Hepatocyte (in vitro differentiated cells): ENCODE data around the gene CGB2. TPM values are rescaled to one million over a fixed set of nuclear protein-coding genes. Genes with fewer than 3 reads are reported as not detected.
"Not testable (repeated sequence)": the region's sequence is repeated elsewhere in the genome, so short reads cannot be mapped to it uniquely, and the experiment has no call there.

Experiments used
- DNase-seq: peaks from one replicate; pipeline ENCODE4 v3.0.0-alpha.2; 2016; ENCODE audit warnings: low spot score
- H2AFZ ChIP-seq: fragments of 200-600 bp; sonication (generic); 2 replicates; pipeline ENCODE4 v1.6.0; 2016; ENCODE audit warnings: antibody characterized with exemption, mild to moderate bottlenecking
- H3K27ac ChIP-seq: fragments of 200-600 bp; sonication (generic); 2 replicates; pipeline ENCODE4 v1.5.1; 2016; ENCODE audit warnings: mild to moderate bottlenecking
- H3K27me3 ChIP-seq: fragments of 200-600 bp; sonication (generic); 2 replicates; pipeline ENCODE4 v1.6.1; 2016
- H3K36me3 ChIP-seq: fragments of 200-600 bp; sonication (generic); replicated peaks from 2 replicates; pipeline ENCODE4 v1.5.1; 2016; ENCODE audit warnings: low read depth; ENCODE audit not compliant: insufficient read depth
- H3K4me1 ChIP-seq: fragments of 200-600 bp; sonication (generic); 2 replicates; pipeline ENCODE4 v1.5.1; 2016; ENCODE audit warnings: mild to moderate bottlenecking, moderate library complexity; ENCODE audit not compliant: insufficient read depth
- H3K4me2 ChIP-seq: fragments of 200-600 bp; sonication (generic); 2 replicates; pipeline ENCODE4 v1.6.0; 2016
- H3K4me3 ChIP-seq: fragments of 200-600 bp; sonication (generic); 2 replicates; pipeline ENCODE4 v1.5.1; 2016; ENCODE audit warnings: mild to moderate bottlenecking
- H3K79me2 ChIP-seq: fragments of 200-600 bp; sonication (generic); 2 replicates; pipeline ENCODE4 v1.6.0; 2017; ENCODE audit warnings: mild to moderate bottlenecking
- H3K9me2 ChIP-seq: fragments of 200-600 bp; sonication (generic); replicated peaks from 2 replicates; pipeline ENCODE4 v1.6.0; 2017; ENCODE audit warnings: mild to moderate bottlenecking; ENCODE audit not compliant: insufficient read depth
- H3K9me3 ChIP-seq: fragments of 200-600 bp; sonication (generic); 2 replicates; pipeline ENCODE4 v1.5.1; 2016; ENCODE audit warnings: low read depth, mild to moderate bottlenecking
- H4K20me1 ChIP-seq: fragments of 200-600 bp; sonication (generic); 2 replicates; pipeline ENCODE4 v1.6.0; 2016; ENCODE audit warnings: mild to moderate bottlenecking; ENCODE audit not compliant: insufficient read depth, poor library complexity, severe bottlenecking
- EZH2 ChIP-seq: fragments of 200-600 bp; sonication (generic); IDR thresholded peaks from 2 replicates; pipeline ENCODE4 v1.6.1; 2016; ENCODE audit warnings: antibody characterized with exemption, mild to moderate bottlenecking, borderline replicate concordance
- EZH2phosphoT487 ChIP-seq: fragments of 200-600 bp; sonication (generic); IDR thresholded peaks from one replicate; pipeline ENCODE4 v1.6.1; 2018; ENCODE audit warnings: antibody characterized with exemption, mild to moderate bottlenecking, low read depth, moderate library complexity; ENCODE audit not compliant: unreplicated experiment, severe bottlenecking
- WGBS: methylation state at CpG from one replicate; pipeline ENCODE4 v1.1.6; 2016; ENCODE audit warnings: low lambda C conversion rate; ENCODE audit errors: missing lambda C conversion rate; 5-methylcytosine and 5-hydroxymethylcytosine counted together
- polyA plus RNA-seq: library from polyadenylated mRNA; unstranded; fragments of >200 nt; fragmentation: Nextera tagmentation; extraction: Ambion mirVana; gene quantifications from 2 replicates; pipeline ENCODE4 v1.2.1, GENCODE V29; 2016
- total RNA-seq: library from RNA; depleted of rRNA; stranded (reverse); fragments of >200 nt; gene quantifications from 2 replicates; pipeline ENCODE4 v1.2.3, GENCODE V29; 2014
- TF ChIP-seq, protein P1 (sequence below): fragments of 200-600 bp; sonication (generic); IDR thresholded peaks from 2 replicates; pipeline ENCODE4 v1.5.1; 2016; ENCODE audit warnings: antibody characterized with exemption, mild to moderate bottlenecking; ENCODE audit not compliant: poor library complexity

Gene CGB2
- total and polyA plus RNA-seq, 2 experiments from 2014 or later, result not detected

DNA sequence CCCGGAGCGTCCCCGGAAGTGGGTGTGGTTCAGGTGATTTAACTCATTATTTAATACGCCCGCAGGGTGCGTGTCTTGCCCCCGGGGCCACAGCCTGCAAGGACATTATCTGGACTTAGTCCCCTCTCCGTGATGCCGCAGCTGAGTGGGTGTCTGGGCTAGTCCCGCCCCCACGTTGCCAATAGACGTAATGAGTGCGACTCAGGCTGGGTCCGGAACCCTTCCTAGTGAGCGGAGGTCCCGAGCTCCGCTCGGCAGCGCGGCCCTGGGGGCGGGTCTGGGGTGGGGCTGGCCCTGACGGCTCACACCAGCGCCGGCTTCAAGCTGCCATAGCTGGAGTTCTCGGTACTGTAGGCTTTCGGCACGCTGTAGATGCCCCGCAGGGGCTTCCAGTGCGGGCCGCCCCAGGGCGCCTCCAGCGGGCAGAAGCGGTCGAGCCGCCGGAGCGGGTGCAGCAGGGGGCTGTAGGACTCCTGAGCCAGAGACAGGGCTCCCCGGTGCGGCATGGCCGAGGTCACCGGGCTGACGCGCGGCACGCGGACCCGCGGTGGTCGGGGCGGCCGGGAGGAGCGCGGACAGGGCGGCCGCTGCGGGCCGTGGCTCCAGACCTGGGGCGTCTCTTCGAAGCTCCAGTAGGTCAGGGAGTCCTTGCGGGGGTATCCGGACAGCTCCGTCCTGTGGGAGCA is 13.9 kb upstream of the CGB2 start:
- Histone ChIP-seq H3K4me2 (peak overlapping the region; percentile 91), H3K36me3 (no peaks in the 10 kb centered on the region), H2AFZ (peak overlapping the region; percentile 6), H3K4me3 (peak overlapping the region; percentile 36), H3K4me1 (peaks cover 9% of the 10 kb centered on the region), H3K27ac (no peak overlapping the region), H3K9me3 (no peaks in the 10 kb centered on the region), H3K9me2 (no peaks in the 10 kb centered on the region), H3K79me2 (no peaks in the 10 kb centered on the region), H3K27me3 (peaks cover 27% of the 10 kb centered on the region), H4K20me1 (no peaks in the 10 kb centered on the region)
- peak; percentile 71 for DNase-seq
- 2% methylated on average over 59 of the region's 62 CpGs for WGBS
- TF ChIP-seq, protein P1, sequence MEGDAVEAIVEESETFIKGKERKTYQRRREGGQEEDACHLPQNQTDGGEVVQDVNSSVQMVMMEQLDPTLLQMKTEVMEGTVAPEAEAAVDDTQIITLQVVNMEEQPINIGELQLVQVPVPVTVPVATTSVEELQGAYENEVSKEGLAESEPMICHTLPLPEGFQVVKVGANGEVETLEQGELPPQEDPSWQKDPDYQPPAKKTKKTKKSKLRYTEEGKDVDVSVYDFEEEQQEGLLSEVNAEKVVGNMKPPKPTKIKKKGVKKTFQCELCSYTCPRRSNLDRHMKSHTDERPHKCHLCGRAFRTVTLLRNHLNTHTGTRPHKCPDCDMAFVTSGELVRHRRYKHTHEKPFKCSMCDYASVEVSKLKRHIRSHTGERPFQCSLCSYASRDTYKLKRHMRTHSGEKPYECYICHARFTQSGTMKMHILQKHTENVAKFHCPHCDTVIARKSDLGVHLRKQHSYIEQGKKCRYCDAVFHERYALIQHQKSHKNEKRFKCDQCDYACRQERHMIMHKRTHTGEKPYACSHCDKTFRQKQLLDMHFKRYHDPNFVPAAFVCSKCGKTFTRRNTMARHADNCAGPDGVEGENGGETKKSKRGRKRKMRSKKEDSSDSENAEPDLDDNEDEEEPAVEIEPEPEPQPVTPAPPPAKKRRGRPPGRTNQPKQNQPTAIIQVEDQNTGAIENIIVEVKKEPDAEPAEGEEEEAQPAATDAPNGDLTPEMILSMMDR, result peak; percentile 52
- no peak for TF ChIP-seq EZH2phosphoT487

GRCh38 chr19:49018388-49019241 is 13.1 kb upstream of the CGB2 start:
- not testable (repeated sequence) for H3K9me2 ChIP-seq, H3K4me3 ChIP-seq, H3K36me3 ChIP-seq, H3K9me3 ChIP-seq, H3K4me1 ChIP-seq, H3K27ac ChIP-seq, H3K79me2 ChIP-seq, H4K20me1 ChIP-seq, DNase-seq
- peaks cover 27% of the 10 kb centered on the region for H3K27me3 ChIP-seq
- peak overlapping the region; percentile 91 for H3K4me2 ChIP-seq
- peak overlapping the region; percentile 6 for H2AFZ ChIP-seq
- 64% methylated on average over 42 of the region's 50 CpGs for WGBS

GRCh38 chr19:49019242-49019932 is 12.3 kb upstream of the CGB2 start:
- H3K9me2 ChIP-seq, result no peaks in the 10 kb centered on the region
- H4K20me1 ChIP-seq, result no peaks in the 10 kb centered on the region
- TF ChIP-seq, protein P1, result peak; percentile 2
- no peak for TF ChIP-seq EZH2phosphoT487
- peaks cover 9% of the 10 kb centered on the region for H3K4me1 ChIP-seq
- no peak overlapping the region for H3K27ac ChIP-seq
- H3K36me3 ChIP-seq, result no peaks in the 10 kb centered on the region
- 44% methylated on average over 41 of the region's 41 CpGs for WGBS
- no peak overlapping the region for H2AFZ ChIP-seq
- no peaks in the 10 kb centered on the region for H3K9me3 ChIP-seq
- no peaks in the 10 kb centered on the region for H3K79me2 ChIP-seq
- H3K27me3 ChIP-seq, result peaks cover 27% of the 10 kb centered on the region
- peak overlapping the region; percentile 51 for H3K4me2 ChIP-seq
- DNase-seq, result peak; percentile 49
- H3K4me3 ChIP-seq, result no peak overlapping the region

GRCh38 chr19:49020342-49020741 is 11.3 kb upstream of the CGB2 start:
- H3K4me2 ChIP-seq, result no peak overlapping the region
- H3K27ac ChIP-seq, result no peak overlapping the region
- H3K9me2 ChIP-seq, result no peaks in the 10 kb centered on the region
- no peak overlapping the region for H3K4me3 ChIP-seq
- no peaks in the 10 kb centered on the region for H3K36me3 ChIP-seq
- no peak for DNase-seq
- peaks cover 9% of the 10 kb centered on the region for H3K4me1 ChIP-seq
- no peak overlapping the region for H2AFZ ChIP-seq
- no peaks in the 10 kb centered on the region for H3K9me3 ChIP-seq
- no peaks in the 10 kb centered on the region for H4K20me1 ChIP-seq
- H3K27me3 ChIP-seq, result peaks cover 27% of the 10 kb centered on the region
- no peaks in the 10 kb centered on the region for H3K79me2 ChIP-seq
- TF ChIP-seq EZH2phosphoT487 (no peak), EZH2 (no peak)
- 73% methylated on average over 11 of the region's 11 CpGs for WGBS
